GM23338 (cell line): ENCODE results near the gene NXN.

Source experiments
- CREB1 ChIP-seq: fragments of 250-450 bp; sonication (Bioruptor Pico); IDR thresholded peaks from 2 replicates; pipeline ENCODE4 v1.5.0; 2020; ENCODE audit warnings: low read depth, mild to moderate bottlenecking, moderate library complexity
- CTCF ChIP-seq, 2 experiments: fragments of 200-600 bp in 1 of 2; sonication (generic) in 1 of 2; conservative IDR thresholded peaks; 2 replicates each; pipeline versions ENCODE4 v1.5.1 to v1.6.1; 2016 to 2017; ENCODE audit warnings: antibody characterized with exemption in 2 of 2, low read depth in 2 of 2, mild to moderate bottlenecking in 2 of 2, moderate library complexity in 1 of 2
- ETS1 ChIP-seq: IDR thresholded peaks from 2 replicates; pipeline ENCODE4 v1.6.1; 2016; ENCODE audit warnings: antibody characterized with exemption
- EZH2 ChIP-seq: fragments of 200-600 bp; sonication (generic); IDR thresholded peaks from one replicate; pipeline ENCODE4 v1.8.0; 2017; ENCODE audit warnings: antibody characterized with exemption, mild to moderate bottlenecking, low read depth; ENCODE audit not compliant: unreplicated experiment
- EZH2phosphoT487 ChIP-seq: fragments of 200-600 bp; sonication (generic); IDR thresholded peaks from one replicate; pipeline ENCODE4 v1.8.1; 2018; ENCODE audit warnings: antibody characterized with exemption; ENCODE audit not compliant: unreplicated experiment
- JUNB ChIP-seq: IDR thresholded peaks from one replicate; pipeline ENCODE4 v1.6.1; 2016; ENCODE audit warnings: antibody characterized with exemption; ENCODE audit not compliant: unreplicated experiment
- NANOG ChIP-seq: IDR thresholded peaks from 2 replicates; pipeline ENCODE4 v1.6.1; 2016; ENCODE audit warnings: antibody characterized with exemption, borderline replicate concordance
- POLR2AphosphoS5 ChIP-seq: IDR thresholded peaks from 2 replicates; pipeline ENCODE4 v1.6.1; 2016; ENCODE audit warnings: antibody characterized with exemption, low read depth
- REST ChIP-seq: IDR thresholded peaks from one replicate; pipeline ENCODE4 v1.6.1; 2018; ENCODE audit warnings: antibody characterized with exemption; ENCODE audit not compliant: unreplicated experiment
- STAT1 ChIP-seq: IDR thresholded peaks from one replicate; pipeline ENCODE4 v1.6.1; 2016; ENCODE audit warnings: antibody characterized with exemption; ENCODE audit not compliant: unreplicated experiment
- ZNF331 ChIP-seq: fragments of 250-450 bp; sonication (Bioruptor Pico); IDR thresholded peaks from 2 replicates; pipeline ENCODE4 v1.5.0; 2020; ENCODE audit warnings: low read depth, mild to moderate bottlenecking, moderate library complexity

GRCh38 chr17:1012823-1013728, 33.5 kb upstream of the NXN start:
- TF ChIP-seq CTCF (conservative IDR thresholded peaks at IDR 0.05; ENCODE audit: low read depth in 2 of 2) = no peak
- no peak for TF ChIP-seq EZH2
- no peak for TF ChIP-seq EZH2phosphoT487
- no peak for TF ChIP-seq POLR2AphosphoS5
- no peak for TF ChIP-seq CREB1 (CRISPR knock-in tag)
- no peak for TF ChIP-seq JUNB
- TF ChIP-seq REST = no peak
- TF ChIP-seq NANOG = no peak
- TF ChIP-seq ZNF331 (CRISPR knock-in tag) = no peak
- TF ChIP-seq STAT1 = no peak
- no peak for TF ChIP-seq ETS1
